OCI-LY1 (cell line): ENCODE results near the gene D2HGDH.
"Not testable (repeated sequence)": the region's sequence is repeated elsewhere in the genome, so short reads cannot be mapped to it uniquely, and the experiment has no call there.

Experiments used
- H2AFZ ChIP-seq: fragments of 200-600 bp; sonication (generic), shearing (Covaris generic); 2 replicates; pipeline ENCODE4 v1.6.0; 2014; ENCODE audit warnings: antibody characterized with exemption, mild to moderate bottlenecking, low read length
- H3F3A ChIP-seq: fragments of 200-600 bp; sonication (generic), shearing (Covaris generic); 2 replicates; pipeline ENCODE4 v1.6.0; 2014; ENCODE audit warnings: mild to moderate bottlenecking, antibody characterized with exemption, low read length, moderate library complexity; ENCODE audit not compliant: insufficient read depth
- H3K27ac ChIP-seq: fragments of 200-600 bp; sonication (generic); 2 replicates; pipeline ENCODE4 v1.5.1; 2014; ENCODE audit warnings: low read length, mixed run types, mild to moderate bottlenecking, low read depth; ENCODE audit not compliant: poor library complexity, severe bottlenecking
- H3K27me3 ChIP-seq: fragments of 200-600 bp; sonication (generic); 2 replicates; pipeline ENCODE4 v1.6.0; 2014; ENCODE audit warnings: antibody characterized with exemption, mild to moderate bottlenecking, low read length, moderate library complexity; ENCODE audit not compliant: insufficient read depth
- H3K36me3 ChIP-seq: fragments of 200-600 bp; sonication (generic); 2 replicates; pipeline ENCODE4 v1.6.1; 2014; ENCODE audit warnings: mild to moderate bottlenecking, antibody characterized with exemption, low read length, moderate library complexity, mixed read lengths; ENCODE audit not compliant: insufficient read depth
- H3K4me1 ChIP-seq: fragments of 200-600 bp; sonication (generic); 2 replicates; pipeline ENCODE4 v1.5.1; 2014; ENCODE audit warnings: mild to moderate bottlenecking, low read length, moderate library complexity; ENCODE audit not compliant: insufficient read depth, severe bottlenecking
- H3K4me2 ChIP-seq: fragments of 200-600 bp; sonication (generic), shearing (Covaris generic); 2 replicates; pipeline ENCODE4 v1.6.1; 2014; ENCODE audit warnings: low read length
- H3K4me3 ChIP-seq: fragments of 200-600 bp; sonication (generic); 2 replicates; pipeline ENCODE4 v1.5.1; 2014; ENCODE audit warnings: low read length, low read depth, mild to moderate bottlenecking, mixed read lengths; ENCODE audit not compliant: poor library complexity, severe bottlenecking
- H3K79me2 ChIP-seq: fragments of 200-600 bp; shearing (Covaris generic); 2 replicates; pipeline ENCODE4 v1.6.1; 2016; ENCODE audit warnings: mixed run types, low read length, mixed read lengths; ENCODE audit not compliant: insufficient read depth
- H3K9ac ChIP-seq: fragments of 200-600 bp; sonication (generic), shearing (Covaris generic); 2 replicates; pipeline ENCODE4 v1.6.1; 2014; ENCODE audit warnings: mild to moderate bottlenecking, low read length, mixed read lengths
- H3K9me2 ChIP-seq: fragments of 200-600 bp; sonication (generic), shearing (Covaris generic); 2 replicates; pipeline ENCODE4 v1.6.1; 2014; ENCODE audit warnings: low read depth, mild to moderate bottlenecking, low read length, mixed read lengths
- H3K9me3 ChIP-seq: fragments of 200-600 bp; shearing (Covaris generic); 2 replicates; pipeline ENCODE4 v1.6.1; 2014; ENCODE audit warnings: low read length, mixed read lengths
- H4K20me1 ChIP-seq: fragments of 200-600 bp; sonication (generic), shearing (Covaris generic); 2 replicates; pipeline ENCODE4 v1.6.0; 2016; ENCODE audit warnings: mild to moderate bottlenecking, low read length; ENCODE audit not compliant: insufficient read depth
- CTCF ChIP-seq: fragments of 200-600 bp; sonication (generic), shearing (Covaris generic); IDR thresholded peaks from 2 replicates; pipeline ENCODE4 v1.5.1; 2017; ENCODE audit warnings: mild to moderate bottlenecking, antibody characterized with exemption, low read length, moderate library complexity, mixed read lengths
- EZH2 ChIP-seq: fragments of 200-600 bp; sonication (generic), shearing (Covaris generic); IDR thresholded peaks from 2 replicates; pipeline ENCODE4 v1.8.0; 2017; ENCODE audit warnings: borderline replicate concordance, mixed run types, mild to moderate bottlenecking, antibody characterized with exemption, low read length, moderate library complexity, mixed read lengths

The D2HGDH gene

DNA sequence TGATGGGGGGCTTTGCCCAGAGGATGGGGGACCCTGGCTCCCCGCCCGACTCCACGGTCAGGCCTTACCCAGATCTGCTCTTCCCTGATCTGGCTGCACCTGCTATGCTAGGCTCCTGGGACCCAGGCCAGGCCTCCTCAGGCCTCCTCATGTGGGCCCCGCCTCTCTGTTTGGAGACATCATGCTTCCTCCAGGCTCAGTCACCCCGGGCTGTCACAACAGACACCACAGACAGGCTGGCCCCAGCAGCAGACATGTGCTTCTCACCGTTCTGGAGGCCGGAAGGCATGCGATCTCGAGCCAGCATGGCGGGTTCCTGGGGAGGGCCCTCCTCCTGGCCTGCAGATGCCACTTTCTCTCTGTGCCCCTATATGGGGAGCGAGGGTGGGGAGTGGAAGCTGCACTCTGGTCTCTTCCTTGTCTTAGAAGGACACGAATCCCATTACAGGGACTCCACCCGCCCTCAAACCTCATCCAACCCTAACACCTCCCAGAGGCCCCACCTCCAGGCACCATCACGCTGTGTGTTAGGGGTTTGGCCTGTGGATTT is 63.7 kb downstream of the D2HGDH start:
- Histone ChIP-seq H3K4me3 (no peak overlapping the region), H3K27me3 (0 out of 2 replicates have a peak, but pooled peaks cover 3% of the 10 kb centered on the region), H3K9me3 (no peaks in the 10 kb centered on the region), H3K27ac (no peak overlapping the region), H3F3A (no peaks in the 10 kb centered on the region), H4K20me1 (no peaks in the 10 kb centered on the region), H3K4me2 (no peak overlapping the region), H3K79me2 (no peaks in the 10 kb centered on the region), H3K4me1 (no peaks in the 10 kb centered on the region), H2AFZ (no peak overlapping the region), H3K9me2 (no peaks in the 10 kb centered on the region), H3K36me3 (no peaks in the 10 kb centered on the region), H3K9ac (no peak overlapping the region)
- TF ChIP-seq CTCF = no peak
- no peak for TF ChIP-seq EZH2

- H3K27me3 ChIP-seq = 0 out of 2 replicates have a peak, but pooled peaks cover 3% of the 10 kb centered on the region
- H3K4me2 ChIP-seq = no peak overlapping the region
- no peaks in the 10 kb centered on the region for H3K36me3 ChIP-seq
- H3K9ac ChIP-seq = no peak overlapping the region
- H3K27ac ChIP-seq = no peak overlapping the region
- TF ChIP-seq EZH2 (no peak), CTCF (no peak)
- no peaks in the 10 kb centered on the region for H4K20me1 ChIP-seq
- H2AFZ ChIP-seq = no peak overlapping the region
- H3F3A ChIP-seq = no peaks in the 10 kb centered on the region
- no peaks in the 10 kb centered on the region for H3K9me2 ChIP-seq
- no peaks in the 10 kb centered on the region for H3K9me3 ChIP-seq
- peaks cover under 1% of the 10 kb centered on the region for H3K4me1 ChIP-seq
- no peak overlapping the region for H3K4me3 ChIP-seq
- H3K79me2 ChIP-seq = no peaks in the 10 kb centered on the region
Measured at GRCh38 chr2:241798631-241799521, 64.4 kb downstream of the D2HGDH start.

DNA sequence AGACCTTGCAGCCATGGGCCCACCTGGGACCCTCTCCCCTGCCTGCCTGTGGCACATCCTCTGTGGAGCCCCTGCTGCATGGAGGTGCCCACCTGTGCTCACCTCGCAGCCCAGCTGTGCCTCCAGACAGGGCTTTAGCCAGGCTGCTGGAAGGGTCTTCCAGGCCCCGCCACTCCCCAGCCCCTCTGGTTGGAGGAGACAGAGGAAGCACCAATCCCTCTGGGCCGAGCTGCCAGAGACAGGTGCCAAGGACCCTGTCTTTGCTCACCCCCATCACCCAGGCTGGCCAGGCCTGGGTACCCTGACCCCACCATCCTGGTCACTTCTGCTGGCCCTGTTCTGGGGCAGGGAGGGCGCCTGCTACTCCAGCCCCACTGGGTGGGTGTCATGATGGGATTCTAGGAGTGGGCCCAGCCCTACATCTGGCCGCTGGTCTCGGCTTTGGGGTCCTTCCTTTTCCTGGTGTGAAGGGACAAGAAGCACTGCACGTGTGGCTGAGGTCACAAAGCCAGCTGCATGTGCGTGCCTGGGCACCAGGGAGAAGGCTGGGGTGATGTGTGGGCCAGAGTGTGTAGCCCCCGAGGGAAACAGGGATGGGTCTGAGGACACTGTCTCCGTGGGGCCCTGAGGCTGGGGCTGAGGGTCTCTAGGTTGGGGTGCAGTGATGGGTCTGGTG is 65.2 kb downstream of the D2HGDH start:
- no peaks in the 10 kb centered on the region for H4K20me1 ChIP-seq
- no peak overlapping the region for H3K4me3 ChIP-seq
- H3K36me3 ChIP-seq = no peaks in the 10 kb centered on the region
- H3K9me3 ChIP-seq = no peaks in the 10 kb centered on the region
- no peaks in the 10 kb centered on the region for H3F3A ChIP-seq
- no peak for TF ChIP-seq EZH2
- no peak for TF ChIP-seq CTCF
- peaks cover 3% of the 10 kb centered on the region for H3K4me1 ChIP-seq
- H3K9ac ChIP-seq = no peak overlapping the region
- no peak overlapping the region for H3K27ac ChIP-seq
- H3K27me3 ChIP-seq = 0 out of 2 replicates have a peak, but pooled peaks cover 3% of the 10 kb centered on the region
- H3K79me2 ChIP-seq = no peaks in the 10 kb centered on the region
- no peaks in the 10 kb centered on the region for H3K9me2 ChIP-seq
- no peak overlapping the region for H3K4me2 ChIP-seq
- no peak overlapping the region for H2AFZ ChIP-seq

- not testable (repeated sequence) for H3K9ac ChIP-seq, H3K79me2 ChIP-seq, H3K27me3 ChIP-seq, H4K20me1 ChIP-seq, H3K36me3 ChIP-seq, H3K4me2 ChIP-seq, H3K9me3 ChIP-seq, H2AFZ ChIP-seq, H3F3A ChIP-seq, H3K4me1 ChIP-seq, H3K4me3 ChIP-seq, H3K9me2 ChIP-seq, H3K27ac ChIP-seq
Measured at GRCh38 chr2:241800198-241800903, 65.9 kb downstream of the D2HGDH start.
